Measurements from ENCODE around the gene TBCD.

Gene TBCD

GRCh38 chr17:82909322-82909904 is 157.5 kb downstream of the TBCD start:
- no peak for DNase-seq

- DNase-seq, result no peak
Measured at GRCh38 chr17:82910041-82910481, 158.2 kb downstream of the TBCD start.

GRCh38 chr17:82910770-82911169 is 158.9 kb downstream of the TBCD start:
- no peak for DNase-seq

GRCh38 chr17:82911822-82912221 is 160.0 kb downstream of the TBCD start:
- DNase-seq, result no peak

GRCh38 chr17:82912484-82913089 is 160.7 kb downstream of the TBCD start:
- DNase-seq, result no peak

- DNase-seq, result no peak
Measured at GRCh38 chr17:82913304-82914043, 161.6 kb downstream of the TBCD start.

- DNase-seq, result no peak
Measured at GRCh38 chr17:82914375-82914774, 162.5 kb downstream of the TBCD start.

GRCh38 chr17:82915010-82915756 is 163.3 kb downstream of the TBCD start:
- DNase-seq, result no peak

GRCh38 chr17:82915757-82916027 is 163.8 kb downstream of the TBCD start:
- no peak for DNase-seq

- no peak for DNase-seq
Measured at GRCh38 chr17:82917699-82918345, 166.0 kb downstream of the TBCD start.

GRCh38 chr17:82918508-82918907 is 166.6 kb downstream of the TBCD start:
- no peak for DNase-seq

GRCh38 chr17:82920150-82920549 is 168.3 kb downstream of the TBCD start:
- DNase-seq, result no peak

GRCh38 chr17:82920715-82921114 is 168.8 kb downstream of the TBCD start:
- DNase-seq, result no peak

GRCh38 chr17:82921426-82921825 is 169.6 kb downstream of the TBCD start:
- no peak for DNase-seq

GRCh38 chr17:82922646-82923045 is 170.8 kb downstream of the TBCD start:
- no peak for DNase-seq

- no peak for DNase-seq
Measured at GRCh38 chr17:82923366-82924113, 171.7 kb downstream of the TBCD start.

- DNase-seq, result no peak
Measured at GRCh38 chr17:82924214-82924613, 172.3 kb downstream of the TBCD start.

GRCh38 chr17:82924812-82925211 is 172.9 kb downstream of the TBCD start:
- DNase-seq, result no peak

- DNase-seq, result no peak
Measured at GRCh38 chr17:82925336-82925735, 173.5 kb downstream of the TBCD start.

- DNase-seq, result no peak
Measured at GRCh38 chr17:82926081-82926480, 174.2 kb downstream of the TBCD start.

GRCh38 chr17:82926716-82927115 is 174.9 kb downstream of the TBCD start:
- no peak for DNase-seq

- DNase-seq, result no peak
Measured at GRCh38 chr17:82927311-82927660, 175.4 kb downstream of the TBCD start.

Measured in NCI-H1930 (cell line).